Measurements from ENCODE around the gene ALDH3B2. TPM values are rescaled to one million over a fixed set of nuclear protein-coding genes. Genes with fewer than 3 reads are reported as not detected.
"Not testable (repeated sequence)": the region's sequence is repeated elsewhere in the genome, so short reads cannot be mapped to it uniquely, and the experiment has no call there.

Gene ALDH3B2
- total RNA-seq, 2 experiments from 2014 or later, result not detected

DNA sequence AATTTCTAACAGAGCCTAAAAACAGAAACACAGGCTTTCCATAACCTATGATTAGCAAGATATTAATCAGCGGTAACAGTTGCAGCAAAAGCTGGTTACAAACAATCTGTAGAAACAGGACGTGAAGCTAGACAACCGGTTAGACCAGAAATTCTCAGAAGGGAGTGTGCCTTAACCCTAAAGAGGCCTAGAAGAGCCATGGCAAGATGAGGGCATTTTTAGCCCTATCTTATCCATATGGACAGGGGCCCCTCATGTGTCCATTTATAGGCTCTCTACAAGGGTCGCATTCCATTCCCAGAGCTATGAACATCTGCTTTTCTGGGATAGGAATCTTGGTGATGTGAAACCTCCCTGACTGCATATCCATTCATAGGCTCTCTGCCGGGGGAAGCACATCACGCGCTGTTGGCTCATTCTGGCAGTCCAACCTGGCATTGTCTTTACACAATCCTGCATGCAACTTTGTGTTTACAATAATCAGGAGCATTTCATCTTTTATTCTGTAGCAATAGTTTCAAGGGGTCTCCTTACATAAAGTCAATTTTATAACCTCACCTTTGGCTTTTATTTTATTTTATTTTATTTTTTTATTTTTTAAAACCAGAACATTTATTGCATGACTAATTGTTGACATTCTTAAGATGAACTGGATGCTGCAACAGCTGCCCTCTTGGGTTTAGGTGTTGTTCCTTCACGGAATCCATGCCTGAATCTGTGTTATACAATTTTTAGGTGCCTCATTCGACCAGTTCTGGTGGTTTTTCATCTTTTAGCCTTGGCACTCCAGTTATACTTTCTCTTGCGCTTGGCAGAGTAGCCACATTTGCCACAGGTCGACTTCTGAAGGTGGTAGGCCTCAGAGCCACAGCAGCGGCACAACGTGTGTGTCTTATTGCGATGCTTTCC is 8.0 kb upstream of the ALDH3B2 start:
- H3K4me3 Mint-ChIP-seq; H3K4me1 Mint-ChIP-seq (ENCODE audit: low read depth); DNase-seq; ATAC-seq; H3K36me3 Mint-ChIP-seq (ENCODE audit: low read depth); H3K9me3 Mint-ChIP-seq (ENCODE audit: insufficient read depth); H3K27ac Mint-ChIP-seq; POLR2A ChIA-PET: not testable (repeated sequence)
- H3K27me3 Mint-ChIP-seq (ENCODE audit: low read depth), result peaks cover 14% of the 10 kb centered on the region
- CTCF ChIA-PET, result interaction anchor here (1.8 kb wide), 1 partner anchor 34 kb away, joined by 5 read pairs; no protein-coding TSS in a partner anchor

DNA sequence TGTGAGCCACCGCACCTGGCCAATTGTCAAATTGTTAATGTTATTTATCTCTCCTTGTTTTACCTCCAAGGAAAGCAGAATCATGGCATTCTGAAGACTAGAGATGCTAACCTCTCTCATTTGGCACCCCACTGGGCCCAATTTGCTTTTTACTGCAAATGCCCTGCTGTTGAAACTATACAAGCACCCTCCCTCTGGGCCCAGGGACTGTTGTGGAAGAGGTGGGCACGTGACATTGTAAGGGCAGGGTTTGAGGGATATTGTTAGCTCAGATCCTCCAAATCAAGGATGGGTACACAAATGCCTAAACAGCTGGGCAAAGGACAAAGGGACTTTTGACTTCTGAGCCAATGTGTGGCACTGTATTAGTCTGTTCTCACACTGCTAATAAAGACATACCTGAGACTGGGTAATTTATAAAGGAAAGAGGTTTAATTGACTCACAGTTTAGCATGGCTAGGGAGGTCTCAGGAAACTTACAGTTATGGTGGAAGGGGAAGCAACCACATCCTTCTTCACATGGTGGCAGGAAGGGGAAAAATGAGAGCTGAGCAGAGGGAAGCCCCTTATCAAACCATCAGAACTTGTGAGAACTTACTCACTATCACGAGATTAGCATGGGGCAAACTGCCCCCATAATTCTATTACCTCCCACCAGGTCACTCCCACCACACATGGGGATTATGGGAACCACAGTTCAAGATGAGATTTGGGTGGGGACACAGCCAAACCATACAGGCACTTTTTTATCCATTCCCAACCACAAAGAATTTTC is 6.5 kb upstream of the ALDH3B2 start:
- no peaks in the 10 kb centered on the region for H3K36me3 Mint-ChIP-seq (ENCODE audit: low read depth)
- CTCF ChIA-PET, result interaction anchor here (1.8 kb wide), 1 partner anchor 32 kb away, joined by 5 read pairs; no protein-coding TSS in a partner anchor
- POLR2A ChIA-PET, result interaction anchor here (0.6 kb wide), 1 partner anchor 319 kb away, joined by 3 read pairs; no protein-coding TSS in a partner anchor

DNA sequence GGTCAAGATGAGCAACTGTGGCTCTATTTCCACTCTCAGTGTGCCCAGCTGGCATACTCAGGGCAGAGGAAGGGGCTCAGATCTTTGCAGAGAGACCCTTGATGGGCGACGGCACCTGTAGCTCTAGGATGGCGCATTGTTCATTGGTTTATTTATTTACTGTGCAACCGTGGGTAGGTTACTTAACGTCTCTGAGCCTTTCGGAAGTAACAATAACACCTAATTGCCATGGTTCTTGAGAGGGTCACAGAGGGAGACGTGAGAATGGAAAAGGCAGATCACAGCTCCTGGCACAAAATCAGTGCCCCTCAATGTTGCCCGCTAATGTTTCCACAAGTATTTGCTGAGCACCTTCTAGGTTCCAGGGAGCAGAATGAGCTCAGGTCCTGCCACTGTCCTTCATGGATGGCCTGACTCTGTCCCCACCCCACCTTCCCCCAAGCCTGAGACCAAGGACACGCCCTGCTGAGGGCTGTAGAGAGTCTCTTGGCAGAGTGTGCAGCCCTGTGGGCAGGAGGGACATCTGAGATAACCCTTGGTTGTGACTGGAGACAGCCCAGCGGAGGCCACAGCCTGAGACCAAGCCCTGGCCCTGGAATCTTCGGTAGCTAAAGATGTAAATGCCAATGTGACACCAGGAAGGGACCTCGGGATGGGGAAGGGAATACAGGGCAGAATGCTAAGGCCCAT is 780 bp upstream of the ALDH3B2 start:
- no peaks in the 10 kb centered on the region for H3K9me3 Mint-ChIP-seq (ENCODE audit: insufficient read depth)
- H3K4me1 Mint-ChIP-seq (ENCODE audit: low read depth), result no peaks in the 10 kb centered on the region
- peaks cover 11% of the 10 kb centered on the region for H3K27me3 Mint-ChIP-seq (ENCODE audit: low read depth)
- no peak for DNase-seq
- ATAC-seq, result no peak
- H3K4me3 Mint-ChIP-seq, result no peak overlapping the region
- no peak overlapping the region for H3K27ac Mint-ChIP-seq
- peaks cover 2% of the 10 kb centered on the region for H3K36me3 Mint-ChIP-seq (ENCODE audit: low read depth)
- POLR2A ChIA-PET, result no interaction called here
- CTCF ChIA-PET, result no interaction called here

More for the DNA sequence above, 6.5 kb upstream of the ALDH3B2 start:
- no peak for DNase-seq
- no peaks in the 10 kb centered on the region for H3K9me3 Mint-ChIP-seq (ENCODE audit: insufficient read depth)
- no peak for ATAC-seq
- H3K4me3 Mint-ChIP-seq, result no peak overlapping the region
- no peak overlapping the region for H3K27ac Mint-ChIP-seq
- H3K4me1 Mint-ChIP-seq (ENCODE audit: low read depth), result peaks cover 5% of the 10 kb centered on the region
- H3K27me3 Mint-ChIP-seq (ENCODE audit: low read depth), result peaks cover 15% of the 10 kb centered on the region

DNA sequence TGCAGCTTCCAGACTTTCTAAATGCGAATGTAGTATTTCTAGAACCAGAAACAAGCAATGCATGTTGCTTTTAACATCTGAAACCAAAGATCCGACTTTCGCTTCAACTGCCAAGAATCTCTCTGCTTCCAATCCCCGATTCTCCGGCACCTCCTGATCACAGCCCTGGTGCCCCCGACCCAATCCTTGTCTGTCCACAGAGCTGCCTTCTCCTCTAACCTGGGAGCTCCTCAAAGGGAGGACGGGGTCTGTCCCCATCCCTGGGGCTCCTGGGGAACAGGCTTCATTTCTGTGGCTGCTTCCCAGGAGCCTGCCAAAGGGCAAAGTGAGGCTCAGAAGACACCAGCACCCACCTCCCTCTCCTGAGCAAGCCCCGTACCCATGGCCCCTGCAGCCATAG is 521 bp downstream of the ALDH3B2 start:
- no peaks in the 10 kb centered on the region for H3K9me3 Mint-ChIP-seq (ENCODE audit: insufficient read depth)
- ATAC-seq (no peak), DNase-seq (no peak)
- POLR2A ChIA-PET, result no interaction called here
- peaks cover 2% of the 10 kb centered on the region for H3K36me3 Mint-ChIP-seq (ENCODE audit: low read depth)
- no peak overlapping the region for H3K27ac Mint-ChIP-seq
- peaks cover 11% of the 10 kb centered on the region for H3K27me3 Mint-ChIP-seq (ENCODE audit: low read depth)
- no peak overlapping the region for H3K4me3 Mint-ChIP-seq
- CTCF ChIA-PET, result no interaction called here
- no peaks in the 10 kb centered on the region for H3K4me1 Mint-ChIP-seq (ENCODE audit: low read depth)

DNA sequence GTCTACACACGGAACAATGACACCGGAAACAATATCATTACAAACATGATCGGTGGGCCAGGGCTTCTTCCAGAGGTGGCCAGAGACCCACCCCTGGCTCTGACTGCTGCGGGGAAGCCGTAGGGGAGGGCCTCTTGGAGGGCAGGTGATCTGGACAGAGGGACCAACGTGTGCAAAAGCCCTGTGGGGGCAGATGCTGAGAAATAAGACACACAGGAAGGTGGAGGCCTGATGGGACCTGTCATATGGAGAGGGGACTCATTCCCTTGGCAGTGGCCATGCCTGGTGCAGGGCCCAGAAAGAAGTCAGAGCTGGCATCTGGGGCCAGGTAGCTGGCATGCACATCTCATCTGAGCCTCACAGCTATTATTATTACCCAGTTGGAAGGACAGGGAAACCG is 1.1 kb downstream of the ALDH3B2 start:
- H3K9me3 Mint-ChIP-seq (ENCODE audit: insufficient read depth), result no peaks in the 10 kb centered on the region
- ChIA-PET POLR2A (no interaction called here), CTCF (no interaction called here)
- no peak for ATAC-seq
- H3K4me1 Mint-ChIP-seq (ENCODE audit: low read depth), result no peaks in the 10 kb centered on the region
- no peak overlapping the region for H3K4me3 Mint-ChIP-seq
- H3K27ac Mint-ChIP-seq, result no peak overlapping the region
- H3K36me3 Mint-ChIP-seq (ENCODE audit: low read depth), result peaks cover 2% of the 10 kb centered on the region
- H3K27me3 Mint-ChIP-seq (ENCODE audit: low read depth), result peaks cover 11% of the 10 kb centered on the region
- DNase-seq, result no peak

DNA sequence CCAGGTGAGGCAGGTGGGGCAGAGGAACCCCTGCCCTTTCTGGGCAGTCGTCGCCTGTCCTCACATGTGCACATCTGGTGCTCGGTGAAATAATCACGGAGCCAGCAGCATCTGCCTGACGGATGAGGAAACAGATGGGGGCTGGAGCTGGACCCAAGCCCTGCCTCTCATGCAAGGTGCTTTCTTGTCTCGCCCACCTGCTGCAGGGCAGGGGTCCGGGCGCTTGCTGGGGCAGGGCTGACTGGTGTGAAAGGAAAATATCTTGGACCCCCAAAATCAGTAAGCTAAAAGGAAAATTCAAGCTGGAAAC is 3.3 kb downstream of the ALDH3B2 start:
- DNase-seq, result no peak
- POLR2A ChIA-PET, result no interaction called here
- H3K27ac Mint-ChIP-seq, result no peak overlapping the region
- no peaks in the 10 kb centered on the region for H3K9me3 Mint-ChIP-seq (ENCODE audit: insufficient read depth)
- no peak for ATAC-seq
- H3K36me3 Mint-ChIP-seq (ENCODE audit: low read depth), result peaks cover 2% of the 10 kb centered on the region
- peaks cover 3% of the 10 kb centered on the region for H3K27me3 Mint-ChIP-seq (ENCODE audit: low read depth)
- H3K4me1 Mint-ChIP-seq (ENCODE audit: low read depth), result no peaks in the 10 kb centered on the region
- CTCF ChIA-PET, result interaction anchor here (1.5 kb wide), 2 partner anchors 13 to 41 kb away, joined by 3 to 4 read pairs; partner anchors contain the start of gene NUDT8
- no peak overlapping the region for H3K4me3 Mint-ChIP-seq

DNA sequence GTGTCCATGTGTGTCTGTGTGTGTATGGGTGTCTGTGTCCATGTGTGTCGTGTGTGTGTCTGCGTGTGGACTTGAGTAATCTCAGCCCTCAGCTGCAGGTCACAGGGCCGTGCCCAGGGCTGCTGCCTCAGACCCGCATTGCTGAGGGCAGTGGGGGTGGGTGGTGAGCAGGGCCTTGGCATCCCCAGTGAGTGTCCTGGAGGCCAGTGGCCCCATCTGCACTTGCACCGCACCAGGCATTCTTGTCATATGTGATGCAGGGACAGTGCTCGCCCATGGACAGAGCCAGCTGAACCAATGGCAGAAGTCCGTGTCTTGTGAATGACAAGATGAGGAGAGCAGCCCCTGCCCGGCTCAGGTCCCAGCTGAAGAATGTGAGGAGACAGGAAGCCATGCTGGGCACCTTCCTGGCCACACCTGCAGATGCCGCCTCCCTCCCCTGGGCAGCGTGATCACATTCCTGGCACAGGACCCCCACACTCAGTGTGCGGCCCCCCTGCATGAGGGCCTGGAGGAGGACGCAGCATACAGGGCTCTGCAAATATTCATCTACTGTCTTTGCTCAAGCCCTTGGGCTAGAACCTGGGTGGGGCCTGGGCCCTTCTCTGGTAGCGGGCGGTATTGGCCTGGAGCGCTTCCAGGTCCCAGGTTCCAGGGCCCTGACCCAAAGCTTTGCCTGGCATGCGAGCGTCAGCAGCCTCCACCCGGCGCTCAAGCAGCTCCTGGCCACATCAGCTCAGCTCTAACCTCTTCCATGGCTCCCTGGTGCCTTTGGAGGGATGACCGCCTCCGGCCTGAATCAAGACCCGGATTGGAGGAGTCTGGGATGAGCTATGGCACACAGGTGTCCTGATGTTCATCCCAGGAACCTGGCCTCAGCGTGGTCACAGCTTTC is 3.9 kb downstream of the ALDH3B2 start:
- DNase-seq (no peak), ATAC-seq (no peak)
- Mint-ChIP-seq H3K4me3 (no peak overlapping the region), H3K27ac (no peak overlapping the region), H3K4me1 (ENCODE audit: low read depth) (no peaks in the 10 kb centered on the region), H3K27me3 (ENCODE audit: low read depth) (peaks cover 1% of the 10 kb centered on the region), H3K9me3 (ENCODE audit: insufficient read depth) (no peaks in the 10 kb centered on the region), H3K36me3 (ENCODE audit: low read depth) (peaks cover 2% of the 10 kb centered on the region)
- POLR2A ChIA-PET, result no interaction called here
- CTCF ChIA-PET, result interaction anchor here (1.5 kb wide), 2 partner anchors 12 to 40 kb away, joined by 3 to 4 read pairs; partner anchors contain the start of gene NUDT8

DNA sequence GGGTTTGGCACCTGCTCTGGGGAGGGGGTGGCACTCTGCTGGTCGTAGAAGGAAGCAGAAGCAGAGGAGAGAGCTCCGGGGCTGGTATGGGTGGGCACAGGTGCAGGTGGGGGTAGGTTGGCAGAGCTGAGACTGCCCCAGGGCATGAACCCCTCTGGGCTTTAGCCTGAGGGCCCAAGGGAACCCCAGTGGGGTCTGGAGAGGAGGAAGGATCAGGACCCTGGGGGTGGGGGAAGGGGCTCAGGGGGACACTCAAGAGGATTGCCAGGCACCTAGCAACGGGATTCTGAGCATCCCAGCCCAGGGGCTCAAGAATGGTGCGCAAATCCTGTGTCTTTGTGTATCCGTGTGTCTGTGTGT is 6.3 kb downstream of the ALDH3B2 start:
- ATAC-seq, result no peak
- Mint-ChIP-seq H3K36me3 (ENCODE audit: low read depth) (no peaks in the 10 kb centered on the region), H3K9me3 (ENCODE audit: insufficient read depth) (no peaks in the 10 kb centered on the region), H3K4me3 (no peak overlapping the region), H3K27ac (no peak overlapping the region), H3K4me1 (ENCODE audit: low read depth) (no peaks in the 10 kb centered on the region), H3K27me3 (ENCODE audit: low read depth) (no peaks in the 10 kb centered on the region)
- ChIA-PET CTCF (interaction anchor here (1.1 kb wide), 1 partner anchor 10 kb away, joined by 3 read pairs; no protein-coding TSS in a partner anchor), POLR2A (no interaction called here)
- DNase-seq, result no peak

DNA sequence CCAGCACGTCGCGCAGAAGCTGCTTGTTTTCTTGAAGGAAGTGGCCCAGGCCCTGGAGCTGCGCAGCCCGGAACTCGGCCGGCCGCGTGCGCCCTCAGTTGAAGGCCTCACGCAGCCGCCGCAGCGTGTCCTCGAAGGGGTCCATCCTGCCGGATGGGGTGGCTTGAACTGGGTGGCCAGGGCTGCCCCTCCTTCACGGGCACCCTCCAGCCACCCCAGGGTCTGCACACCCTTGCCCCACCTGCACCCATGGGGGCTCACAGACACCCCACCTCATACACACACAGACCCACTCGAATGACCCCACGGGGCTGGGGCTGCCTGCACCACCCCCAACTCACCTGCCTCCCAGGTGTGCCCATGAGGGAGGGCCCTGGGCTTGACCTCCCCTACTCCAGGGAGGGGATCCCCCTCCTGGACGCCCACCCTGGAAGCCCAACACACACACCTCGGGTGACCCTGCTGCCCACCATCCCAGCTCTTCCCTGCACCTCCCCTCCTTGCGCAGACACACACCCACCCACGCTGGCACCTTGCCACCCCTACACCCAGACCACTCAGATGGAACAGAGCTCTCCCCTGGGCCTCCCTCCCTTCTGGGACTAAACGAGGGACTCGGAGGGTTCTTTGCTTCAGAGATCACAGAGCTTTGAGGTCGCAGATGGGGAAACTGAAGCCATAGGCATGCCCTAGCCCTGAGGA is 6.8 kb downstream of the ALDH3B2 start:
- POLR2A ChIA-PET, result no interaction called here

DNA sequence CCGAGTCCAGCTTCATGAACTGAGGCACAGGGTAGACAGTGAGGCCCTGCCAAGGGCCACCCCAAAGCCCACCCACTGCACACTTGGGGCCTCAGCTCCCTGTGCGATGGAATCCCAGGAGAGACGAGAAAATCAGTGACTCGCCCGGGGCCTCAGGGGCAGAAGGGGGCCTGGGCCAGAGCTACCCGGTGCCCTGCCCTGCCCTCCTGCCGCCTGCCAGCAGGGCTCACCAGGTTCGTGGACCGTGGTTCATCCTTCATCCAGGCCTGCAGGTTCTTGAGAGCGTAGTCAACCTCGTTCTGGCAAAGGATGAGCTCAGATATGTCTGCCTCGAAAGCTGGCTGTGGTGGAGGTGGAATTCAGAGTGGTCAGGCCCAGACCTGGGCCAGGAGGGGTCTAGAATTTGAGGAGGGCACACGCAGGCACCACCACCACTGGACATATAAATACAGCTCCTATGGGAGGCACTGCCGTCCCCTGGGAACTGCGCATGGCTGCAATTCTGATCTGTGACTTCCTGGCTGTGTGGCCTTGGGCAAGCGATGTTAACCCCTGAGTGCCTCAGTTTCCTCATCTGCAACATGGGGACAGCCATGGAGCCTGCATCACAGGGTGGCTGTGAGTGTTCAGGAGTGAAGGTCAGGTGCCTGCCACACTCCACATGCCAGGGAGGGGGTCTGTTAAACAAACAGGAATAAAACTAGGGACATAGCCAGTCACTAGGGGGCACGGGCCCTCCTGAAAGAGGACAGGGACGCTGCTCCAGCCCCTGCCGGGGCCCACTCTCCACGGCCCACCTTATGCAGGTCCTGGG is 7.5 kb downstream of the ALDH3B2 start:
- ChIA-PET POLR2A (no interaction called here), CTCF (interaction anchor here (1.2 kb wide), 1 partner anchor 37 kb away, joined by 3 read pairs; no protein-coding TSS in a partner anchor)
- Mint-ChIP-seq H3K36me3 (ENCODE audit: low read depth) (no peaks in the 10 kb centered on the region), H3K4me1 (ENCODE audit: low read depth) (no peaks in the 10 kb centered on the region), H3K27ac (no peak overlapping the region), H3K9me3 (ENCODE audit: insufficient read depth) (no peaks in the 10 kb centered on the region), H3K27me3 (ENCODE audit: low read depth) (no peaks in the 10 kb centered on the region), H3K4me3 (no peak overlapping the region)
- no peak for DNase-seq
- no peak for ATAC-seq

More for the DNA sequence above, 6.8 kb downstream of the ALDH3B2 start:
- H3K9me3 Mint-ChIP-seq (ENCODE audit: insufficient read depth), result no peaks in the 10 kb centered on the region
- CTCF ChIA-PET, result interaction anchor here (1.1 to 1.2 kb wide), 2 partner anchors 9 to 38 kb away, joined by 3 read pairs; no protein-coding TSS in a partner anchor
- H3K4me3 Mint-ChIP-seq, result no peak overlapping the region
- no peaks in the 10 kb centered on the region for H3K36me3 Mint-ChIP-seq (ENCODE audit: low read depth)
- no peaks in the 10 kb centered on the region for H3K4me1 Mint-ChIP-seq (ENCODE audit: low read depth)
- ATAC-seq (no peak), DNase-seq (no peak)
- H3K27me3 Mint-ChIP-seq (ENCODE audit: low read depth), result no peaks in the 10 kb centered on the region
- H3K27ac Mint-ChIP-seq, result no peak overlapping the region

Data from activated CD8-positive, alpha-beta T cell treated with anti-CD3 and anti-CD28 coated beads, Interleukin-2, amount 10 ng/mL, durations not matched to agents 7 days and 5 days (primary cell).